OCI-M2 (cell line): Measurements from ENCODE around the gene KLF16.

Experiments used
- DNase-seq: peaks from one replicate; lab custom pipeline; 2025; ENCODE audit not compliant: unreplicated experiment; lab: John Stamatoyannopoulos, UW

The KLF16 gene

GRCh38 chr19:1856698-1857603 is 6.4 kb downstream of the KLF16 start:
- DNase-seq, result no peak

DNA sequence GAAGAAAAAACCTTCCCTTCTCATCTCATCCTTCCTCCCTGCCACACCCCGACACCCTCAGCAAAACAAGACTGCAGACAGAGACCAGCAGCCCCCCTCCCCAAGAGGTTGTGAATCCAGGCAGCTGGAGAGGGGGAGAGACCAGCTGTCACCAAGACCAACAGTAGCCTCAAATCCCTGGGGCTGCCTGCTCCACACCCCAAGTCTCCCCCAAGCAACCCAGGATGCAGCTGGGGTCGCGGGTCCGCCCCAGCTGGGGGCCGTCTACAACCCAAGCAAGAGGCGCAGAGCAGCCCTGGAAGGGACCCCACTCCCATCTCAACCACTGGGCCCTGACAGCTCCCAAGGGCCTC is 7.1 kb downstream of the KLF16 start:
- DNase-seq, result no peak

DNA sequence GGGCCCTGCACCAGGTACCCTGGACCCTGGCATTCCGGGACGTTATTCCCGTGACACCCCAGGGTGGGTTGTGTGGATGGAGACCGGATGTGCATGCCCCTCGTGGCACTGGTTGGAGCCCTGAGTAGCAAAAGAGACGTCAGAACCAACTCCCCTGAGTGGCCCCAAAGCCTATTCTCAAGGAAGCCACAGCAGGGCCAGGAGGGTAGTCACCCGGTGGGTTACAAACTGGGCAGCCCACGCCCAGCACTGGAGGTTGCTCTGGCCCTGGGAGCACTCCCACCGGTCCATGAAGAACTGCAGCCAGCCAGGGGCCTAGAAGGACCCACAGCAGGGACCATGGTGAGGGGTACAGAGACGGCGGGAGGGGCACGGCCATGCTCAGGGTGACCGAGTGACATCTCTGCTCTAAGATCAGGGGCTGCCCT is 7.5 kb downstream of the KLF16 start:
- DNase-seq, result no peak

DNA sequence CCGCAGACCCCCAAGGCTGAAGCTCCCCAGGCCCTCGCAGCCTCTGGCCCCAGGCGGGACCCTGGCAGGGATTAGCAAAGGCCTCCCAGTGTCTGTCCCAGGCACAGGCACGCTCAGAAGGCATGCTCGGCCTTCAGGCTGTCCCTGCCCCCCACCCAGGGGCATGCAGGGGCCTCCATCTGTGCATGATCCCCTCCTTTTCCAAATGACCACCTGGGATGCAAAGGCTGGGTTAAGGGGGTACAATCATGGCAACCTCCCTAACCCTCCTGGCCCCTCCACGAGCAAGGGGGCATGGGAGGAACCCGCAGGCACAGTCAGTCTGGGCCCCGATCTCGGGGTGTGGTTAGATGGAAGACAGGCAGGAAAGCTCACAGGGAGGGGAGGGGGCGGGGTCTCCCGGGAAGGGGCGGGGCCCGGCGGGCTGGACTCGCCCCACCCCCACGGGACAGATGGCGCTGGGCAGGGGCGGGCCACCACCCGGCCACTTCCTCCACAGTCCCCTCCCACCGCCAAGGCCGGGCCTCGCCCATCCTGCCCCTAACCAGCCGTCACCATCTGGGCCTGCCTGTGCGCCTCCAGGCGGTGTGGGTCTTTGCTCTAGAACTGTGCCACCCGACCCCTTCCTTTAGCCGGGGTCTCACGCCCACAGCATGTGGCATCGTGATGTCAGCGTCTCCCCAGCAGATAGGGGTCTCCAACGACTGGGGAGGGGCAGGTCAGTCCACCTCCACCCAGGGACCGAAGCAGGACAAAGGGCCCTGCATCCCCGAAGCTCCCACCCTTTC is 8.1 kb downstream of the KLF16 start:
- DNase-seq, result peak; percentile 34

- DNase-seq, result no peak
These were observed 8.8 kb downstream of the KLF16 start for GRCh38 chr19:1854542-1855039.

- no peak for DNase-seq
These were observed 9.3 kb downstream of the KLF16 start for GRCh38 chr19:1854039-1854541.

DNA sequence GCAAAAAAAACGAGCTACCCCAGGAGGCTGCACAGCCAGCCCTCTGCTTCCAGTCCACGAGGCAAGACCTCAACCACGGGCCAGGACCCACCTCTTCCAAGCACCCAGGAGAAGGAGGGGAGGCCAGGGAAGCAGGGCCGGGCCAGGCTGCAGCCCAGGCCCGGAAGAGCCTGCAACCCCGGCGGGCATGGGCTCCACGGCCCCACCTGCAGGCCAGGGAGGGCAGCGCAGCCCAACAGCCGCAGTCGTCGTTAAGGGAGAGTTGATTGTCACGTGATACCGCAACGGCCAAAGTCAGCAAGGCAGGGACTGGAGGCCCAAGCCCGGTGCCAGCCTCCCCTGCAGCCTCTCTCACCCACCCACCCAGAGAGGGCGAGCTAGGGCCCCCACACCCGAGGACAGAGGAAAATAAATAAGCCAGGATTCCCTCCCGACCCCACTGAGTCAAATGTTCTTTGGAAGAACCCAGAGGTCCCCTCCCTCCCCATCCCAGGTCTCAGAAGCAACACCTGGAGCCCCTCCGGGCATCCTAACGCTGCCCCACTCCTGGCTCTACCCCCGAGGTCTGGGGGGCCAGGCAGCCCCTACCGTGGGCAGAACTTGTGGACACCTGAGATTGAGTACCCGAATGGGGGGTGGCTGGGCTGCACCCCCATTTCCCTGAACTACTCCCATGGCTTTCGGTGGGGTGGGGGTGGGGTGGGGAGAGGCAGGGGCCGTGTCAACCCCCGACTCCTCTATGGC is 9.9 kb downstream of the KLF16 start:
- DNase-seq, result no peak

DNA sequence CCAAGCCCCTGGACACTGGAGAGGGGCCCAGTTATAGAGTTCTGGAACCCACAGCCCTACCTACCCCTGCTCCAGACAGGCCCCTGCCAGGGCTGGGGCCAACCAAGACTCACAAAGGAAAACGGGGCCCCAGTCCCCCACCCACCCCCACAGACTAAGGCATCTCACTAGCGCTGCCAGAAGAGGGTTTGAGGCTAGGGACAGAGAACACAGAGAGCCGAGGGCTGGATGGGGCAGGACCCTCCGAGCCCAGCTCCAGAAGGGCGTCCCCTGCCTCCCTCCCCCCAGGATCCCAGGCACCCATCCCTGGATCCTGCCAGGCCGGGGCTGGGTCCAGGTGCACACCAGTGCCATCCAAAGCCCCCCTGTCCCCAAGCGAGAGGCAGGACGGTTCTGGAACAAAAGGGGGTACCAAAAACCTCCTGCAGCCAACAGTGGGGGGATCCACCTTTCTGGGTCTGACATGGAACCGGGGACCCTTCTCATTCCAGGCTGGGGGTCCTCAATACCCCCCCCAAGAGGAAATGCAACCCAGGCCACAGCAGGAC is 10.7 kb downstream of the KLF16 start:
- DNase-seq, result no peak

DNA sequence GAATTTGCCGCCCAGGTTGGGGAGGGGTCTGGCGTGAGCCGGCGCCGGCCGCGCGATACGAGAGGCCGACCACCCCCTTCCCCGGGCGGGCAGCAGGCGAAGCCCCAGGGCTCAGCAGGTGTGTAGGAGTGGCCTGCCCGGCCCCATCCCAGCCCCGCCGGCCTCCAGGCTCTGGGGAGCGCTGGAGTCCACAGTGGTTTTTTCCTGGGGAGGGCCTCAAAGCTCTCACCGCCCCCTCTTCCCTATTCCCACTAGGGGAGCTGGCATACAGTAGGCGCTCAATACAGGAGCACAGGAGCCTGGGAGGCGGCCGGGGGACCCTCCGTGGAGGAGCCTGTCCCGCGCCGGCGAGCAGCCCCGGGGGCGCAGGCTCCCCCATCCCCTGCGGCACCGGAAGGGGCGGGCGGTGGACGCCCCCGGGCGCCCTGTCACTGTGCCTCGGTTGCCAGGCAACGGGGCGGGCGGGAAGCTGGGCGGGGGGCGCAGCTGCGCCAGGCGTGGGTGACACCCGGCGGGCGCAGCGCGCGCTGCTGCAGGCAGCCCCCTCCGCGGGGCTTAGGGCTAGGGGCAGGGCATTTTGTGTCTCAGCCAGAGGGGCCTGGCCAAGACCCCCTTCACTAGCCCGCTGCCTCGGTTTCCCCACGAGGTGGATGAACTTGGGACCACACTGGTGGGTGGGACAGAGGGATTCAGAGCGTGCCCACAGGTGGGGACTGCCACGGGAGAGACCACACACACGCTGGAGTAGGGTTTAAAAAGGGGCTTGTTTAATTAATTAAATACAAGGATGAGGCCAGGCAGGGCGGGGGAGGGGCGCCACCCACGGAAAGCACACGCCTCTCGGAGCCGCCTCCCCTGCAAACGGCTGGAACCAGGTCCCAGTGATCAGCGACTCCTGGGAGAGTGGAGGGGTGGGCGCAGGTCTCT is 11.5 kb downstream of the KLF16 start:
- DNase-seq, result no peak

DNA sequence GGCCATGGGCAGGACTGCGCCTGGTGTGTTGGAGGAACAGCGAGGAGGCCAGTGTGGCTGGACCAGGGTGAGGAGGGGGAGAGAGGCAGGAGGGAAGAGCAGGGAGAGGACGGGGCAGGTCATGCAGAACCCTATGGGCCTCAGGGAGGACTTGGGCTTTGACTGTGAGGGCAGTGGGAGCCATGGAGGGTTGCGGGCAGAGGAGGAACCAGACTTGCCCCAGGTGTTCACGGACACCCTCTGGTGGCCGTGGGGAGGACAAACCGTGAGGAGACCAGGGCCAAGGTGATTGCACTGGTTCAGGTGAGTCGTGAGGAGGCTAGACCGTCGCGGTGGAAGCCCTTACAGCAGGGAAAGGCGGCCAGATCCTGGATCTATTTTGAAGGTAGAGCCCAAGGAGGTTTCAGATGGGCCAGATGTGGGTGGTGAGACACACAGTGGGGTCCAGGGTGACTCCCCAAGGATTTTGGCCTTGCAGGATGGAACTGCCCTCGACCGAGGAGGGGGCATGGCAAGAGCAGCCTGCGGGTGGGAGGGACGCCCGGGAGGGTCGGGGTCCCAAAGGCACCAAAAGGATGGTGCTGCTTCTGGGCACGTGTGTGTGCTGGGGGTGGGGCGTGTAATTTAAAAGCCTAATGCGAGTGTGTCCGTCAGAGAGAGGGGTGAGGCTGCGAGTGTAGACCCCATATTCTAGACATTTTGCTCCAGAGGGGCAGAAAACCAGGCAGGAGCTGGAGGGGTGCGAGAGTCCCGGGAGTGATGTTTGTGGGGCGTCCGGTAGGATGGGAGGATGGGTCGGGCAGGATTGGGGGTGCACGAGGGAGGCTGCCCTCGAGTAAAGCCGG is 12.3 kb downstream of the KLF16 start:
- DNase-seq, result no peak

DNA sequence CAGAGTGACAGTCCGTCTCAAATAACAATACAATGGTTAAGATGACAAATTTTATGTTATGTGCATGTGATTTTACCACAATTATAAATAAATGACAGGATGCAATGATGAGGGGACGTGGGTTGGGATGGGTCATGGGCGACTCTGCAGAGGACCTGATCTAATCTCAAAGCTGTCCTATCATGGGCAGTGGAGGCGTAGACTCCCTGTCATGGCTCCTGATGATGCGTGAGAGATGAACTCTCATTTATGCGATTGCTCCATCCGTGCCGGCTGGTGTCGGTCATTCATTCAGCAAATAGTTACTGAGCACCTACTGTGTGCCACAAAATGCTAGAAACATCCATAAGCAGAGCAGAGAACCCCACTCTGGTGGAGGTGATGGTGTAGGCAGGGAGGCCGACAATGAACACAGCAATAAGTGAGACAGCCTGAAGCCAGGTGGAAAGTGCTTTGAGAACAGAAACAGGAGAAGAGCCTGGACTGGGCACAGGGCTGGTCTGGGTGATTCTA is 13.4 kb downstream of the KLF16 start:
- no peak for DNase-seq

DNA sequence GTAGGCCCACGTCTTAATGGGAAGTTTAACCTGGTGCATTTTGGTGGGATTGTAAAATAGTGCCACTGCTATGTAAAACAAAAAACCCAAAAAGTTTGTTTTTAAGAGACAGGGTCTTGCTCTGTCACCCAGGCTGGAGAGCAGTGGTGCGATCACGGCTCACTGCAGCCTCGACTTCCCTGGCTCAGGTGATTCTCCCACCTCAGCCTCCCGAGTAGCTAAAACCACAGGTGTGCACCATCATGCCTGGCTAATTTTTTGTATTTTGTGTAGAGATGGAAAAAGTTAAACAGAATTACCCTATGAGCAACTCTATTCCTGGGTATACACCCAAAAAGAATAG is 14.3 kb downstream of the KLF16 start:
- no peak for DNase-seq

DNA sequence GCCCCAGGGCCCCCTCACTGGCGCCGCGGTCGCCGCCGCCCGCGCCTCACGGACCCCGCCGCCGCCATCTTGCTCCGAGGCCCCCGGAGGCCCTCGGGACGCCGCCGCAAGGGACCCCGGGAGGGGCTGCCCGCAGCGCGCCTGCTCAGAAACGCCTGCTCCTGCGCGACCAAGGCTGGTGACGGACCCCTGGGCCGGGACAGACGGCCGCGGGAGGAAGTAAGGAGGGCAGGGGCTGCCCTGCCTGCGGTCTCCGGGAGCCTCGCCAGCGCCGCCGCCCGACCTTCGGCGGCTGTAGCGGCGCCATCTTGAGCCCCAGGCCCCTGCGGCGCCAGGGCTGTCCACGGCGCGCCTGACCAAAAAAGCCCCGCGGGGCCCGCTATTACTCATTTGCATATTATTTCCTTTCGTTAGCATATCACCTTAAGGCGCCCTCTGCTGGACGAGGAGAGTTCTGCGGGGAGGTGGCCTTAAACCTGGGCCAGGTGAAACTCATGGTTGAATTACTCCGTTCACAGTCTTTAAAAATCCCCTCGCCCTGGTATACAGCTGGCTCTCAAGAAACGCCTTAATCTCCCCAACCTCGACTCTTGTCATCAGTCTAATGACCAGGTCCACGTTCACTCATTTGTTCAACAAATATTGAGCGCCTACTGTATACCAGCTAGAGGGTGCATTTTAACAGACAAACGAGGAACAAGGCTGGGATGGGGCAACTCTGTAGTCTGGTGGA is 14.8 kb downstream of the KLF16 start, which contains the start of gene REXO1:
Gene REXO1 (minus strand): TSS at position 85 of the 733 bp plus-strand sequence. CDS start 125 bp downstream, outside the sequence.
- DNase-seq, result peak; percentile 75

- no peak for DNase-seq
These were observed 15.5 kb downstream of the KLF16 start for GRCh38 chr19:1847684-1848398.

DNA sequence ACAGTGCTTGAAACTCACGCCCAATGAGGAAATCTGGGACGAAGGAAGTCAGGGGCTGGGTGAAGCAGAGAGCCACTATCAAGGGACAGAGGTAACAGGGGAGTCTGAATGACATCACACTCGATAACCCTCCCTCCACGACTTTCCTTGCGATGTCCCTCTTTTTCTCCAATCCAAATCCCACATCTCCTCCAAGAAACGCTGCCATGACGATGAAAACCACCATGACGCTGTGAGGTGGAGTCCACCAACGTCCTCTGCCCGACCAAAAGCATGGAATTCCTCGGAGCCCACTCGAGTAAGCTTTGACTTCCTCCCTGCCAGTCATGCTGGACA is 16.1 kb downstream of the KLF16 start:
- DNase-seq, result no peak

DNA sequence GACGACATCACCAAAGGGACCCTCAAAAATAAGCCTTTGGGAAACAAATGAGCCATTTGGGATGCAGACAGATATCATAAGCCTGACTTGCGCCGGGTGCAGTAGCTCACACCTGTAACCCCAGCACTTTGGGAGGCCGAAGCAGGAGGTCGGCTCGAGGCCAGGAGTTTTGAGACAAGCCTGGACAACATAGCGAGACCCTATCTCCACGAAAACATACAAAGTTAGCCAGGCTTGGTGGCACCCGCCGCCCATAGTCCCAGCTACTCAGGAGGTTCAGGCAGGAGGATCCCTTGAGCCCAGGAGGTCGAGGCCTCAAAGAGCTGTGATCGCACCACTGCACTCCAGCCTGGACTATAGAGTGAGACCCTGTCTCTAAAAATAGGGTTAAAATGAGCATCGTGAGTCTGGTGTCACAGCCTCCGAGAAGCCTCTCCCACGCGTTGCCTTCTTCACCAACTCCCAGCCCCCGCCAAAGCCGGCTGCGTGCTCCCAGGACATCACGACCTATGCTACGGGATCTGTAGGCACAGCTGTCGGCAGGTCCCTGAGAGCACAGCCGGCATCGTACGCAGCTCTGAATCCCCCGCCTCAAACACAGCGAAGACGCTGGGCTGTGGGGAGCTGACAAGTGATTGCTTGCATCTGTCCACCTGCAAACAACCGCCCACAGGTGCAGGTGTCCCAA is 16.7 kb downstream of the KLF16 start:
- no peak for DNase-seq

DNA sequence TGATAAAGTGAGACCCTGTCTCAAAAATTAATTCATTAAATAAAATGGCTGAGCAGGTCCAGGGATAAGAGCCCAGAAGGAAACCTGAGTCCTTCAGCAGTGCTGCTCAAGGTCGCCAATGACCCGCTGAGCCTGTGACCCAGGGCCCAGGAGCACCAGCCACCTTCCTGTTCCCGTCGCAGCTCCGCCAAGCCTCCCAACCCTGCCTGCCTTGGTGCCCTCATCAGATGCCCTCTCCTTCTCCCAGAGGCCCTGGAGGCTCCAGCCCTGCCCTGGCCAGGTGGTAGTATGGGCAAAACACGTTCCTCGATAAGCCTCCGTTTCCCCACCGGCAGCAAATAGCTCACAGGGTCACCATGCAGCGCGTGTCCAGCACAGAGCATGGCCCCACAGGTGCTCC is 17.7 kb downstream of the KLF16 start:
- DNase-seq, result no peak
